NB4 (cell line): ENCODE data around the gene ZCCHC24.

Experiments used
- MYC ChIP-seq: IDR thresholded peaks from 2 replicates; pipeline ENCODE4 v1.6.1; 2011; ENCODE audit warnings: low read depth, low read length
- POLR2A ChIP-seq: IDR thresholded peaks from 2 replicates; pipeline ENCODE4 v1.6.1; 2011; ENCODE audit warnings: mild to moderate bottlenecking; ENCODE audit not compliant: insufficient read length; ENCODE audit errors: extremely low read depth
- TF ChIP-seq, protein P1 (sequence below): IDR thresholded peaks from one replicate; pipeline ENCODE4 v1.5.1; 2012; ENCODE audit warnings: low read depth, low read length
- TF ChIP-seq, protein P2 (sequence below): IDR thresholded peaks from 2 replicates; pipeline ENCODE4 v1.6.1; 2011; ENCODE audit warnings: low read depth, low read length

DNA sequence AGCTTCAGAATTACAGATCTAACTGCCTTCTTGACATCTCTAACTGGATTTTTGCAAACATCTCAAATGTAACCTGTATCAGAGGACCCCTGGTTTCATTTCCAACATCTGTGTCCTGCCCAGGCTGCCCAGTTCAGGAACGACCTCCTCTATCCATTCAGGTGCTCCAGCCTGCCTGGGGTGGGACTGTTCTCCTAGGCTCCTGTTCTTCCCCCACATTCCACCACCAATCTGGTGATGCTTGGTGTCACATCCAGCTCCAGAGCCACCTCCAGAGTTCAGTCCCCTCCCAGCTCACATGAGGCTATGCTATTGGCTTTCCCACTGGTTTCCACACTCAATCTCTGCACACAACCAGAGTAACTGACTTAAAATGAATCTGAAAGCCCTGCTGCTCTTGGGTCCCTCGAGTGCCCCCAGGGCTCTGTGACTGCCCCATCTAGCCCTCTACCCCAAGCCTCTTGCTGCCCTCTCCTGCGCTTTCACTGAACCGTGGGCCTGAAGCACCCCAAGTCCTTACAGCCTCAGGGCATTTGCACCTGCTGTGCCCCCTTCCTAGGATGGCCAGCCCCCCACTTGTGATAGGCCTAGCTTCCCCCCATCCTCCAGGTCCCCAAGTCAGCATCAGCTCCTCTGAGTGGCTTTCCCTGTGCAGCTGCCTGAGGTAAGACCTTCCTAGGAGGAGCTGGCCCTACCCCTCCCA is 52.1 kb downstream of the ZCCHC24 start:
- TF ChIP-seq, protein P1, sequence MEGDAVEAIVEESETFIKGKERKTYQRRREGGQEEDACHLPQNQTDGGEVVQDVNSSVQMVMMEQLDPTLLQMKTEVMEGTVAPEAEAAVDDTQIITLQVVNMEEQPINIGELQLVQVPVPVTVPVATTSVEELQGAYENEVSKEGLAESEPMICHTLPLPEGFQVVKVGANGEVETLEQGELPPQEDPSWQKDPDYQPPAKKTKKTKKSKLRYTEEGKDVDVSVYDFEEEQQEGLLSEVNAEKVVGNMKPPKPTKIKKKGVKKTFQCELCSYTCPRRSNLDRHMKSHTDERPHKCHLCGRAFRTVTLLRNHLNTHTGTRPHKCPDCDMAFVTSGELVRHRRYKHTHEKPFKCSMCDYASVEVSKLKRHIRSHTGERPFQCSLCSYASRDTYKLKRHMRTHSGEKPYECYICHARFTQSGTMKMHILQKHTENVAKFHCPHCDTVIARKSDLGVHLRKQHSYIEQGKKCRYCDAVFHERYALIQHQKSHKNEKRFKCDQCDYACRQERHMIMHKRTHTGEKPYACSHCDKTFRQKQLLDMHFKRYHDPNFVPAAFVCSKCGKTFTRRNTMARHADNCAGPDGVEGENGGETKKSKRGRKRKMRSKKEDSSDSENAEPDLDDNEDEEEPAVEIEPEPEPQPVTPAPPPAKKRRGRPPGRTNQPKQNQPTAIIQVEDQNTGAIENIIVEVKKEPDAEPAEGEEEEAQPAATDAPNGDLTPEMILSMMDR, result no peak
- TF ChIP-seq, protein P2, sequence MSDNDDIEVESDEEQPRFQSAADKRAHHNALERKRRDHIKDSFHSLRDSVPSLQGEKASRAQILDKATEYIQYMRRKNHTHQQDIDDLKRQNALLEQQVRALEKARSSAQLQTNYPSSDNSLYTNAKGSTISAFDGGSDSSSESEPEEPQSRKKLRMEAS, result no peak
- TF ChIP-seq MYC (no peak), POLR2A (no peak)
